ENCODE data around the gene TPCN2.

TPCN2 gene

DNA sequence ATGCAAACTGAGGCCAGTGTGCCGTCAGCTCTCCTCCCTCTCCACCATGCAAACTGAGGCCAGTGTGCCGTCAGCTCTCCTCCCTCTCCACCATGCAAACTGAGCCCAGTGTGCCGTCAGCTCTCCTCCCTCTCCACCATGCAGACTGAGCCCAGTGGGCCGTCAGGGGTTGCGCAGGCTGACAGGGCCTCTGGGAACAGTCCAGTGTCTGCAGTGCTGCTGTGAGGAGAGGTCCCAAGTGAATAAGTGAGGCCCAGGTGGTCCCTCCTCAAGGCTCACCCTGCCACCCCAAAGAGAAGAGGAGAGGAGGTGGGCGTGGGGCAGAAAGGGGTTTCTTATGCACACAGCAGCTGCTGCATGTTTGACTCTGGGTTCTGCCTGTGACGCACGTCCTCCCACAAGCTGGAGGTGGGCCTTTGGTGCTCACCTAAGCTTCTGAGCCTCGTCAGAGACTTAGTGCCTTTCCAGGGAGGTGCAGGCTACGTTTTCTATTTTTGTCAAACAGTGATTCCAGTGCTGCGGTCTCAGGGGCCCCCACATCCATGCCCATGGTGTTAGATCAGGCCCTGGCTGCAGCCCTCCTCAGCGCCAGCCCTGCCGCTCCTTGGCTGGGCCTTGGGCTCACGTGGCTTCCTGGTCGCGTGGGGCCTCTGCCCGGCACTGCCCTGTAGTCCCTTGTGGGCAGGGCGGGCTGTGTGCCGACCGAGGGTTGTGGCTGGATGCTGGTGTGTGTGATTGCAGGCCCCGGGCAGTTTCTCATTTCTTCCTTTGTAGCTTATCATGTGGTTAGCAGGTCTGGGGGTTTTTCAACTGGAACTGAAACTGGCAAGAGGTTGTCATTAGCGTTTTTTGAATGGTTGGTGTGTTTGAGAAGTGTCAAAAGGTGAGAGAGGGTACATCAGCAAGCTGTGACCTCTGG, 7.1 kb downstream of the TPCN2 start:
- no peak for DNase-seq (ENCODE audit: extremely low read depth, low read depth)
- TF ChIP-seq, protein P1, sequence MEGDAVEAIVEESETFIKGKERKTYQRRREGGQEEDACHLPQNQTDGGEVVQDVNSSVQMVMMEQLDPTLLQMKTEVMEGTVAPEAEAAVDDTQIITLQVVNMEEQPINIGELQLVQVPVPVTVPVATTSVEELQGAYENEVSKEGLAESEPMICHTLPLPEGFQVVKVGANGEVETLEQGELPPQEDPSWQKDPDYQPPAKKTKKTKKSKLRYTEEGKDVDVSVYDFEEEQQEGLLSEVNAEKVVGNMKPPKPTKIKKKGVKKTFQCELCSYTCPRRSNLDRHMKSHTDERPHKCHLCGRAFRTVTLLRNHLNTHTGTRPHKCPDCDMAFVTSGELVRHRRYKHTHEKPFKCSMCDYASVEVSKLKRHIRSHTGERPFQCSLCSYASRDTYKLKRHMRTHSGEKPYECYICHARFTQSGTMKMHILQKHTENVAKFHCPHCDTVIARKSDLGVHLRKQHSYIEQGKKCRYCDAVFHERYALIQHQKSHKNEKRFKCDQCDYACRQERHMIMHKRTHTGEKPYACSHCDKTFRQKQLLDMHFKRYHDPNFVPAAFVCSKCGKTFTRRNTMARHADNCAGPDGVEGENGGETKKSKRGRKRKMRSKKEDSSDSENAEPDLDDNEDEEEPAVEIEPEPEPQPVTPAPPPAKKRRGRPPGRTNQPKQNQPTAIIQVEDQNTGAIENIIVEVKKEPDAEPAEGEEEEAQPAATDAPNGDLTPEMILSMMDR (IDR thresholded peaks at IDR 0.05; ENCODE audit: low read depth, low read length), result no peak

- TF ChIP-seq, protein P1 (IDR thresholded peaks at IDR 0.05; ENCODE audit: low read depth, low read length), result no peak
- DNase-seq (ENCODE audit: extremely low read depth, low read depth), result no peak
These were observed 8.5 kb downstream of the TPCN2 start for GRCh38 chr11:69057236-69057635.

DNA sequence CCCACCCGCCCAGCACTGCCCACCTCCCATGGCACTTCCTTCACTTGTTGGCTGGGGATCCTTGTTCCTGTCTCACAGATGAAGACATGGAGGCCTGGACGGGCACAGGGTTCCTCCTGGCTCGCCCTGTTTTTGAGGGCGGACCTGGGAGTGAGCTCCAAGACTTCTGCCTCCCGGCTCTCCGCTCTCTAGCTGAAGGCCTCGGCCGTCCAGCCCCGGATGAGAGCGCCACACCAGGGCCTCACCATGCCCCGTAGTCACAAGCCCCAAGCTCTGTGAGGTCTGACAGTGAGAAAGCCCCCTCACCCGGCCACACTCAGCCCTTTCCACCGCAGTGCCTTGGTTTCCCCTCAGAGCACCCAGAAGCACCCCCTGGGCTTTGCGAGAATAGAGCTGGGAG, 9.1 kb downstream of the TPCN2 start:
- TF ChIP-seq, protein P1 (IDR thresholded peaks at IDR 0.05; ENCODE audit: low read depth, low read length), result no peak
- DNase-seq (ENCODE audit: extremely low read depth, low read depth), result no peak

DNA sequence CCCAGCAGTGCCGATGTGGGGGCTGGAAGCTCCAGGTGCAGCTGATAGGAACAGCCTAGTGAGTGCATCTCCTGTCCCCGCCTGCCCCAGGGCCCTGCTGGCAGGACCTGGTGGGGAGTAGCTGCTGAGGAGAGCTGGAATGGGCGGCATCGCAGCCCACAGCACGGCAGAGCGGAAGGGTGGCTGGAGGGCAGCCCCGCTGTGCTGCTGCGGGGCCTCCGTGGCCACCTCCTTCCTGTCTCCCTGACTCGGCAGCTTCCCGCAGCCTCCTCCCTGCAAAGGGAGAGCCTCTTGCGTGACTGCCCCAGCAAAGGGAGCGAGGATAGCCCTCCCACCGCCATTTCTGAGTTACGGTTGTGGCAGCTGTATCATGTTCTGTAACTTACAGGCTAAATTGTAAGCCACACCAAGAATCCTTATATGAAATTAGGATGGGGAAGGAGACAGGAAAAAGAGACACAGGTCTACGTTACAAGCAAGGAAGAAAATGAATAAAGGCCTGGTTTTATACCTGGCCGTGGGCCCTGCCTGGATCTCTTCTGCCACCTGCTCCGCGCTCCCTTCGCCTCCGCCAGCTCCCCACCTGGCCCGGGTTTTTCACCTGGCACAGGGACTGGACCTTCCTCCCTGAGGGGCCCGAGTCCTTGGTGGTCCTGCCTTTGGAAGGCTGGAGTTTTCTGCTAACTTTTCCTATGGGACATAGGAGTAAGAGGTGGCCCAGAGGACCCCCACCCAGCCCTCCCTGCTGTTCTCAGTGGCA, 10.0 kb downstream of the TPCN2 start:
- TF ChIP-seq, protein P1 (IDR thresholded peaks at IDR 0.05; ENCODE audit: low read depth, low read length), result no peak
- DNase-seq (ENCODE audit: extremely low read depth, low read depth), result no peak

DNA sequence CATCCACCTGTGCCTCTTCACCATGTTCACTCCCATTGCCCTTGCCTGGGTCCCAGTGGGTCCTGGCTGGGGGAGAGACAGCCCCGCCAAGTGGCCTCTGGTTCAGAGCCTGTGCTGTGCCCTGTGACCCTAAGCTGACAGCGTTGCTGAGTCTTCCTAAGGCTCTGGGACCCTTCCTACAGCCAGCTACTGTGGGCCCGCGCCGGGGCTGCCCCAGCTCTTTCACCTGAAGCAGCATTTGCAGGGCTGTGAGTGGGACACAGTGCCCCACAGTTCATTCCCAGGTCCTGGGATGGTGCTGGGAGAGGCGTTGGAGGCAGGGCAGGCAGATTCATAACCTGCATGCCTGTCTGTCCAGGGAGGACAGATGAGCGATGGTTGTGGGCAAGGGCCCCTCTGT, 10.7 kb downstream of the TPCN2 start:
- DNase-seq (ENCODE audit: extremely low read depth, low read depth), result no peak
- TF ChIP-seq, protein P1 (IDR thresholded peaks at IDR 0.05; ENCODE audit: low read depth, low read length), result no peak

GRCh38 chr11:69059985-69060384, 11.3 kb downstream of the TPCN2 start:
- TF ChIP-seq, protein P1 (IDR thresholded peaks at IDR 0.05; ENCODE audit: low read depth, low read length), result no peak
- DNase-seq (ENCODE audit: extremely low read depth, low read depth), result no peak

Data from AG09319 (cell line).